Epithelial cell of esophagus (primary cell): ENCODE data around the gene ITGB2.
A peak's percentile ranks its signal among the peaks of the same experiment; 100 is the strongest.

Source experiments
- DNase-seq: peaks from one replicate; pipeline ENCODE4 v3.0.0; 2010; ENCODE audit warnings: low read depth
- H3K4me3 ChIP-seq: 2 replicates; pipeline ENCODE4 v1.5.1; 2011; ENCODE audit warnings: mild to moderate bottlenecking, low read length, control low read depth
- TF ChIP-seq, protein P1 (sequence below): IDR thresholded peaks from 2 replicates; pipeline ENCODE4 v1.5.1; 2011; ENCODE audit warnings: low read depth, mild to moderate bottlenecking, low read length, control low read depth, inconsistent platforms; ENCODE audit not compliant: insufficient read depth; ENCODE audit errors: missing control alignments

The ITGB2 gene

DNA sequence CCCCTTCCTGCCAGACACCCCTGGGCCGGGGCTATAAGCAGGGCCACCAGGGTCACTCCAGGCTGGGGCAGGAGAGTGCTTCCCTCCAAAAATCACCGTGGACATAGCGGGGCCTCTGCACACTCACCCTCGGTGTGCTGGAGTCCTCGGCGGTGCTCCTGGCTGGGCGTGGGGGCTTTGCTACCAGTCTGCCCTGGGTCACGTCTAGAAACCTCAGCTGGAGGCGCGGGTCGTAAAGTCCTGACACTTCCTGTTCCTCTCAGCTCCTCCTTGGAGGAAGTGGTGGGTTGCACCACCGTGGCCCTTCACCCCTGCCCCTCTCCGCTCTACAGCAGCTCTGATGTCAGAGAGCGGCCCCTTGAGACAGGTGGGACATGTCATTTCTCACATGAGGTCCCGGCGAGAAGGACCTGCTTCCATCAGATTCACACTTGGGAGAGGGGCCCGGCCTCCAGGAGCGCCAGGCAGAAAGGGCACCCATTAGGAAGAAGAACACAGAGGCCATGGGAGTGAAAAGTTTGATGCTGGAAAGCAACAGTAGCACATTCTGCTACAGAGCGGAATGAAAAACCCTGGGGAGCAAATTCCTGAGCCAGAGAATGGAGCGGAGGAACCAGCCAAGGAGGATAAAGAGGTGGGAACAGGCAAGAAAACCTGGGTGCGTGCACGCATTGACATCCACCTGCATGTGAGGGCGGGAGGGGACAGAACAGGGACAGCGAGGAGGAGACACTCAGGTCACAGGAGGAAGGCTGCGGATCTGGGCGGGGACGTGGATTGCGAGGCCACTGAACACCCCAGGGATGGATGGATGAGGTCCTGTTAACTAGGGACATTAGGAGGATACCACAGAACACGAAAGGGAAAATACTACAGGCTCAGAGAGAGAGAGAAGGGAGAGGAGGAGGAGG is at the start of gene ITGB2:
TSS of gene ITGB2 (minus strand) at position 206 of the 911 bp plus-strand sequence. CDS start 10,117 bp downstream, outside the sequence.
- H3K4me3 ChIP-seq, result no peak within 1 kb of the TSS
- TF ChIP-seq, protein P1, sequence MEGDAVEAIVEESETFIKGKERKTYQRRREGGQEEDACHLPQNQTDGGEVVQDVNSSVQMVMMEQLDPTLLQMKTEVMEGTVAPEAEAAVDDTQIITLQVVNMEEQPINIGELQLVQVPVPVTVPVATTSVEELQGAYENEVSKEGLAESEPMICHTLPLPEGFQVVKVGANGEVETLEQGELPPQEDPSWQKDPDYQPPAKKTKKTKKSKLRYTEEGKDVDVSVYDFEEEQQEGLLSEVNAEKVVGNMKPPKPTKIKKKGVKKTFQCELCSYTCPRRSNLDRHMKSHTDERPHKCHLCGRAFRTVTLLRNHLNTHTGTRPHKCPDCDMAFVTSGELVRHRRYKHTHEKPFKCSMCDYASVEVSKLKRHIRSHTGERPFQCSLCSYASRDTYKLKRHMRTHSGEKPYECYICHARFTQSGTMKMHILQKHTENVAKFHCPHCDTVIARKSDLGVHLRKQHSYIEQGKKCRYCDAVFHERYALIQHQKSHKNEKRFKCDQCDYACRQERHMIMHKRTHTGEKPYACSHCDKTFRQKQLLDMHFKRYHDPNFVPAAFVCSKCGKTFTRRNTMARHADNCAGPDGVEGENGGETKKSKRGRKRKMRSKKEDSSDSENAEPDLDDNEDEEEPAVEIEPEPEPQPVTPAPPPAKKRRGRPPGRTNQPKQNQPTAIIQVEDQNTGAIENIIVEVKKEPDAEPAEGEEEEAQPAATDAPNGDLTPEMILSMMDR, result no peak
- DNase-seq, result no peak

- H3K4me3 ChIP-seq, result no peak overlapping the region
- DNase-seq, result peak; percentile 36
- TF ChIP-seq, protein P1, result no peak
These were observed 49.4 kb upstream of the ITGB2 start for GRCh38 chr21:44969931-44970755.

DNA sequence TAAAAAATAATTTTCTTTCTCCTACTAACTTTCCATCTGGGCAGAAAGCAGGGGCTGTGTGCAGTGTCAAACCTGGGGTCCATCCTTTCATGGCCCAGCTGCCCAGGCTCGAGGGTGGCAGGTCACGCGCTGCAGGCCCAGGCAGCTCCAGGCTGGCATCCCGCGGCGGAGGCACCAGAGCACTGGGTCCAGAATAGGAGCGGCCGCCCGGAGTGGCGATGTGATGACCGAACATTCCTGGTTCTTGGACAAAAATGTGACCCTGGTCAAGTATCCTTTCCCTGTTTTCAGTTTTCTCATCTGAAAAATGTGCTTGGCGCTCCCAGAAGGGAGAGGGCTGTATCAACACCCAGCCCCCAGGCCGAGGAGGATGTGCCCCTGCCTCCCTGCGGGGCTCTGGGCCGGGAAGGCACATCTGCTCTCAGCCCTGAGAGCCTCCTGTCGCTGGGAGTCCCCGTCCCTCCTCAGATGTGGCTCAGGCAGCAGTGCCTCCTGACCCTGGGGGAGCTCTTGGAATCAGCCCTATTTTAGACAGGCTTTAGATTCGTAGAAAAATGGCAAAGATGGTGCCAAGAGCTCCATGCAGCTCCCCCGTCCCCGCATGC is 48.5 kb upstream of the ITGB2 start:
- no peak overlapping the region for H3K4me3 ChIP-seq
- TF ChIP-seq, protein P1, result no peak
- no peak for DNase-seq

- TF ChIP-seq, protein P1, result no peak
- no peak overlapping the region for H3K4me3 ChIP-seq
- no peak for DNase-seq
These were observed 46.7 kb upstream of the ITGB2 start for GRCh38 chr21:44967082-44968047.

DNA sequence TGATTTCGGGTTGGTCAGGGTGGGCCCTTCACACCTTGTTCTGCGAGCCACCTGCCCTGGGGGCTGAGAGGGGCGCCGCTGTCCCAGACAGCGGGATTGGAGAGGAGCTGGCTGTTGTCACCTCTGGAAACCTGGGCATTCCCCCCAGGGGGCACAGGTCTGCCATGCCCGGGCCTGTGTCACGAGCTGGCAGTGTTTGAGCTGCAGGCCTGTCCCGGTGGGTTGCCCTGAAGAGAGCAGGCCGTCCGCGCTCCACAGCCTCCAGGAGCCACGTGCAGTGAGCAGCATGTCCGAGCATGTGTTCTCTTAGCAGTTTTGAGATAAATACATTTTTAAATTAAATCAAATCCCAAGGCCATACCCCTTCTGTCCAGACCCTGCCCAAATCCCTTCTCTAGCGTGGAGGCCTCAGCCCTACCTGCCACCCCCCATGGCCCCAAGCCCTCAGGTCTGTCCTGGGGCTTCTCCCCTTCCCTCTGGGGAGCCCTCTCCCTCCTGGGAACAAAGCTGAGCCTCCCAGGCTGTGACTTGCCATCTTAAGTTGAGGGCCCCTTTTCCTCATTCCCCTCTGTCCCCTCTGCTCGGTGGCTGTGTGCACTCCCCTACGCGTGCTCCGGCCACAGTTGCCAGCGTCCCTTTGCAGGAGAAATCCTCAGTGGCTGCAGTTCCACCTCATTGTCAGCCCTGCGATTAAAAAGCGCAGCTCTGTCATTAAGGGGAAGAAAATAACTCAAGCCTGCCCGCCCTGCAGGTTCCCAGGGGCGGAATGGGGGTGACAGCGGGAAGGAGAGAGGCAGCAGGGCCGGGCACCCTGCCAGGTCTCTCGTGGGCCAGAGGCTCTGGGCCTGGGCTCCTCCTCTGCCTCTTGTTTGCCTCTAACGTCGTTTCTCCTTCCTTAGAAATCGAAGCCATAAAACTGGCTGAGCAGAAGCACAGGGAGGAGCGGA is 45.7 kb upstream of the ITGB2 start:
- no peak for DNase-seq
- H3K4me3 ChIP-seq, result no peak overlapping the region
- TF ChIP-seq, protein P1, result no peak
